Measurements from ENCODE around the gene FAM131A.

Gene FAM131A, protein sequence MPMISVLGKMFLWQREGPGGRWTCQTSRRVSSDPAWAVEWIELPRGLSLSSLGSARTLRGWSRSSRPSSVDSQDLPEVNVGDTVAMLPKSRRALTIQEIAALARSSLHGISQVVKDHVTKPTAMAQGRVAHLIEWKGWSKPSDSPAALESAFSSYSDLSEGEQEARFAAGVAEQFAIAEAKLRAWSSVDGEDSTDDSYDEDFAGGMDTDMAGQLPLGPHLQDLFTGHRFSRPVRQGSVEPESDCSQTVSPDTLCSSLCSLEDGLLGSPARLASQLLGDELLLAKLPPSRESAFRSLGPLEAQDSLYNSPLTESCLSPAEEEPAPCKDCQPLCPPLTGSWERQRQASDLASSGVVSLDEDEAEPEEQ

DNA sequence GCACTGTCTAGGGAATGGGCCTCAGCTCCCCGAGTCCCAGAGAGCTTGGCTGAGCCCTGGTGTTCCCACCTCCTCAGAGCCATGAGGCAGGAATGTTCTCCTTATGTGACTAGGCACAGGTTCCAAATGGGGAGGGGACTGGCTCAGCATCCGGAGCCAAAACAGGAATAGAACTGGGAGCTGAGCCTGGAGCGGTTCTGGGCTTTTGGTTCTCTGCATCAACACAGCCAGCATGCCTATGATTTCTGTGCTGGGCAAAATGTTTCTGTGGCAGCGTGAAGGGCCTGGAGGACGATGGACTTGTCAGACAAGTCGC, at the start of gene FAM131A:
Gene FAM131A, plus strand, starts transcription at position 202 of the 316 bp plus-strand sequence. Its CDS starts 31 bp downstream, at position 233.
- peak; percentile 67 for DNase-seq

DNA sequence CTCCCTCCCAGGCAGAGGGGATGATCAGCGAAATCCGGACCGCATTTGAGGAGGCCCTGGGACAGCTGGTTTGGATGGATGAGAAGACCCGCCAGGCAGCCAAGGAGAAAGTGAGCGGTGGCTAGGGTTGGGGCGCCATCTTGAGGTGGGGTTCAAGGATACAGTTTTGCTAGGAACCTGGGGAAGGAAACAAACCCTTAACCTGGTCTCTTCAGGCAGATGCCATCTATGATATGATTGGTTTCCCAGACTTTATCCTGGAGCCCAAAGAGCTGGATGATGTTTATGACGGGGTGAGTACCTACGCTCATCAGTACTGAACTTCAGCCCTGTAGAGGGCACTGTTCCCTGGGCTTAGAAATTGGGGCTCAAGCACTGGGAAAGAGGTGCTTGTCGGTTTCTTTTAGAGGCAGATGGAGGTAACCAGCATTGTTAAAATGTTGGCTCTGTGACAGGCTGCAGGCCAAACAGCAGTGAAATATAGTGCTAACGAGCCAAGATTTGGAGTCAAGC, 47.9 kb upstream of the FAM131A start:
- DNase-seq: peak; percentile 53

DNA sequence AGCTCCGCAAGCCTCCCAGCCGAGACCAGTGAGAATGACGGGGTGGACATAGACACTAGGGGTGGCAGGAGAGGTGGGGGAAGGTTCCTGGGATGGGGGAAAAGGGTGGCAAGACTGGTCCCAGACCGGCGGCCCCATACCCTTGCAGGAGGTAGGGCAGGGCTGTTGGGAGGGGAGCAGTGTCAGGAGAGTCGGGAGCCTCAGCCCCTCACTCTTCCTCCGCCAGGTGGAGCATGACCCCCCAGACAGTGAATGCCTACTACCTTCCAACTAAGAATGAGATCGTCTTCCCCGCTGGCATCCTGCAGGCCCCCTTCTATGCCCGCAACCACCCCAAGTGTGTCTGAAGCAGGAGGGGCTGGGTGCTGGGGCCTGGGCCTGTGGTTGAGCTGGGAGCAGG, 47.1 kb upstream of the FAM131A start:
- no peak for DNase-seq

DNA sequence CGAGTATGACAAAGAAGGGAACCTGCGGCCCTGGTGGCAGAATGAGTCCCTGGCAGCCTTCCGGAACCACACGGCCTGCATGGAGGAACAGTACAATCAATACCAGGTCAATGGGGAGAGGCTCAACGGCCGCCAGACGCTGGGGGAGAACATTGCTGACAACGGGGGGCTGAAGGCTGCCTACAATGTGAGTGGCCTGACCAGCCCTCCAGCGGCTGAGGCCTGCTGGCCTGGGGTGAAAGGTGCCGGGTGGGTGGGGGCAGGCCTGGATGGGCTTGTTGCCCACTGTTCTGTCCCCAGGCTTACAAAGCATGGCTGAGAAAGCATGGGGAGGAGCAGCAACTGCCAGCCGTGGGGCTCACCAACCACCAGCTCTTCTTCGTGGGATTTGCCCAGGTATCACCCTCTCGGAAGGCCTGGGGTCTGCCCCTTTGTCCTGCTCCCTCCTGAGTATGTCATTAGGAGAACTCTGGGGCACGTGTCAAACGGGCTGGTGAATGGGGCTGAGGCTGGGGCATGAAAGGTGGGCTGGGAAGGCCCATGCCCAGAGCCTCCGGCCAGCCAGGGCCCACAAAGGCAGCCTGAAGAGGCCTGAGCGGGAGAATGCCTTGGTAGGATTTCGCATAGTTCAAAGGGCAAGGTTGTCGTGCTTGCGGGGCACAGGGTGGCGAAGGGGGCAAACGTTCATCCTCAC, 46.2 kb upstream of the FAM131A start:
- no peak for DNase-seq

DNA sequence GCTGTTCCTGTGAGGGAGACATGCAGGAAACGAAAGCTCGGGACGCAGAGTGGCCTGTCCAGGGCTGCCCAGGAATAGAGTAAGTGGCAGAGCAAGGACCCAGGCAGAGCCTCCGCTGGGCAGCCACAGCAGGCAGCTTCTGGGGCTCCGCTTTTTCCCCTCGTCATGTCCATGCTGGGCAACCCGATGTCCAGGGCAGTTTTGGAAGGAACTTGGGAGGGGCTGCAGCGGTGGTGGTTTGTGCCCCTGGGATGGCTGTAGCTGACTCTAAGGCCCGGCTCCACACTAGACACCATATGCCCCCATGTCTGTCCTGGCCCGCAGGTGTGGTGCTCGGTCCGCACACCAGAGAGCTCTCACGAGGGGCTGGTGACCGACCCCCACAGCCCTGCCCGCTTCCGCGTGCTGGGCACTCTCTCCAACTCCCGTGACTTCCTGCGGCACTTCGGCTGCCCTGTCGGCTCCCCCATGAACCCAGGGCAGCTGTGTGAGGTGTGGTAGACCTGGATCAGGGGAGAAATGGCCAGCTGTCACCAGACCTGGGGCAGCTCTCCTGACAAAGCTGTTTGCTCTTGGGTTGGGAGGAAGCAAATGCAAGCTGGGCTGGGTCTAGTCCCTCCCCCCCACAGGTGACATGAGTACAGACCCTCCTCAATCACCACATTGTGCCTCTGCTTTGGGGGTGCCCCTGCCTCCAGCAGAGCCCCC, 45.5 kb upstream of the FAM131A start:
- DNase-seq: no peak

DNA sequence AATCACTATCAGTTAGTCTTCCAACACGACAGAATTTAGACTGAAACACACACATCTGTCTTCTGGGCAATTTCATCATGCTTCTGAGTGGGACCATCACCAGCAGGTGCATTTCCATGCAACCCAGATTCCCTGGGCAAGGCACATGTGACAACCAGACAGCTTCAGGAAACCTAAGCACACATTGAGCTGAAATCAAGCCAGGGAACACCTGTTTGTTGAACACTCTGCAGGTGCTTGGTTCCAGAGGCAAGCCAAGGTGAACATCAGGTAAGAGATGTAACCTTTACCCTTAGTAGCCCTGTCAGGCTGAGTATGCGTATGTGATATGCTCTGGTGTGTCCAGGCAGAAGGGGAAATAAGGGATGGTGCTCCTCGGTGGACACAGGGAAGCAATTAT, 41.6 kb upstream of the FAM131A start:
- no peak for DNase-seq

DNA sequence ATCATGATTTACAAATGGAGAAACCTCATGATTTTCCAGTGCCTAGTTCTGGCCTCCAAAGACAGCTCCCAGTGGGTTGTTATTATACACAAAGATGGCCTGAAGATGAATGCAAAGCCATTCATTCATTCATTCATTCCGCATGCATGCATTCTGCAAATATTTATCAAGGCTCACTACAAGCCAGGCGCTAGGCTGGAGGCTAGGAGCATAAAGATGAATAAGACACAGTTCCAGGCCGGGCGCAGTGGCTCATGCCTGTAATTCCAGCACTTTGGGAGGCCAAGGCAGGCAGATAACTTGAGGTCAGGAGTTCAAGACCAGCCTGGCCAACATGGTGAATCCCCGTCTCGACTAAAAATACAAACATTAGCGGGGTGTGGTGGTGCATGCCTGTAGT, 40.8 kb upstream of the FAM131A start:
- no peak for DNase-seq

DNA sequence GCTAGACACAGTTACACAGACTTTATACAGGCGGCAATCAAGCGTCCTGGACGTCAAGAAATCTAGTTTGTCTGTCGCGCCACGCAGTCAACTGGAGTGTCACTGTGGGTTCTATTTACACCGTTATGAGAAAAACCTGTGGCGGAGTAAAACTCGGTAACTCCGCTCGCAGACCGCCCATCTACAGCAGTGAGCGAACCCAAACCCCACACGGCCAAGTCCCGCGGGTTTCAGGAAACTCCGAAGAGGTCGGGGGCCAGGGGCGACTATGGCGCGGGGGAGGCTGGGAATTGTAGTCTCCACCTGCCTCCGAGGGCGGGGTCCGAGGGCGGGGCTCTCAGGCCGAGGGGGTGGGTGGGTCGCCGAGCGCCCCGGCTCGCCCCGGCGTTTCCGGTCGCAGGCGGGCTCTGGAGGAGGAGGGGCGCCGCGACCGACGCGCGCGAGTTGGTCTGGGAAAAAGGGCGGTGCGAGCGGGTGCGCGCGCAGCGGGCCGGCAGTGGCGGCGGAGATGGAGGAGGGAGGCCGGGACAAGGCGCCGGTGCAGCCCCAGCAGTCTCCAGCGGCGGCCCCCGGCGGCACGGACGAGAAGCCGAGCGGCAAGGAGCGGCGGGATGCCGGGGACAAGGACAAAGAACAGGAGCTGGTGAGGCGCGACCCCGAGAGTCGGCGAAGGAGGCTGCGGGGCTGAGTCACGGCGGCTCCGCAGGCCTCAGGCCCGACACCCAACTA, 38.5 kb upstream of the FAM131A start, which contains the start of gene PSMD2:
Gene PSMD2, plus strand, starts transcription at position 483 of the 729 bp plus-strand sequence. Its CDS starts 26 bp downstream, at position 509.
- DNase-seq: peak; percentile 98

DNA sequence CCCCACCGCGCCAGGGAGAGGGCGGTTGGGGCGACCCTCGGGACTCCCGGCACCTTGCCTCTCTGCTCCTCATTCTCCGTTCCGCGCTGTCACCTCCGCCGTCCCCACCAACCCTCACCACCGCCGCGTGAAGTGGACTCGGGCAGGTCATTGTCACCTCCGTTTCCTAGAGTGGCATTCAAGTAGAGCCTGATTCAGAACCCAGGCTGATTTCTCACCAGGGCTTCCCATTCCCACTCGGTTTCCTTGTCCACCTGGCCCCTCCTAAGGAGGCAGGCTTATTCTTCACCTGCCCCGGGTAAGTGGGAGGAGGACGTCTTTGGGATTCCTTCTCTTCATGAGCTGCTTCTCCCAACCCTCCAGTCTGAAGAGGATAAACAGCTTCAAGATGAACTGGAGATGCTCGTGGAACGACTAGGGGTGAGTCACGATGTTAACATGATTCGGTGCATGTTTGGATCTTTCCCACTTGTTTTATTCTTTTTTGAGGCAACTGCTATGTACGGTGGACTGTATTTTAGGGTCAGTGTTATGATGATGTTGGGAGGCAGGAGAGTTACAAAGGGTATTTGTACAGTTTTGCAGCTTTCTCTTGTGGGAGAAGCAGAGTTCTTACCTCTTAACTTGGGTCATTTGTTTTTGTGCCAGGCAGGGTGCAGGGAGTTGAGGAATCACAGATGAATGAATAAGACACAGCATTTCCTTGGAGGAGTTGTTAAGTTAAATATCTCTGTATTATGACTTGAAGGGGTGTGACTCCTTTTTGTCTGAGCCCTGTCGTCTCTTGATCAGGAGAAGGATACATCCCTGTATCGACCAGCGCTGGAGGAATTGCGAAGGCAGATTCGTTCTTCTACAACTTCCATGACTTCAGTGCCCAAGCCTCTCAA, 37.7 kb upstream of the FAM131A start:
- no peak for DNase-seq

DNA sequence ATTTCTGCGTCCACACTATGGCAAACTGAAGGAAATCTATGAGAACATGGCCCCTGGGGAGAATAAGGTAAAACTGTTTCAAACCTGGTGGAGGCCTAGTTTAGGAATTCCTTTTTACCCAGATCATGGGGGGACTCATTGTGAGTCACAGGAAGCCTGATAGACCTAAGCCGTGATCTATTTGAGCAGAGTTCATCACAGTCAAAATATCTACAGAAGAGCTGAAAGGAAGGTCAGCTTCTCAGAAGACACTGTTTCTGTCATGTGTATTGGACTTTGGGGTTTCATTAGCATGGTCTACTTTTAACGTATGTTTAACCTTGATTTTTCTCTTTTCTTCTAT, 37.1 kb upstream of the FAM131A start:
- DNase-seq: no peak

DNA sequence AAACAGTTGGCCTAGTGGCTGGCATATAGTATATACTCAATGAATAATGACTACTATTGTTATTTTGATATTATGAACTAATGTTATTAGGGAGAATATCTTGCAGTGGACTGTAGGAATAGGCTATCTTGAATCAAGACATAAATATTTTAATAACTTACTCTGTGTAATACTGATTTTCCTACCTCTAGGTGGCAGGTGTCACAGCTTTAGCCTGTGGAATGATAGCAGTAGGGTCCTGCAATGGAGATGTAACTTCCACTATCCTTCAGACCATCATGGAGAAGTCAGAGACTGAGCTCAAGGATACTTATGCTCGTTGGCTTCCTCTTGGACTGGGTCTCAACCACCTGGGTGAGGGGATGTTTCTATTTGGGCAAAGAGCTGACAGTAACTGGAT, 31.8 kb upstream of the FAM131A start:
- DNase-seq: no peak

DNA sequence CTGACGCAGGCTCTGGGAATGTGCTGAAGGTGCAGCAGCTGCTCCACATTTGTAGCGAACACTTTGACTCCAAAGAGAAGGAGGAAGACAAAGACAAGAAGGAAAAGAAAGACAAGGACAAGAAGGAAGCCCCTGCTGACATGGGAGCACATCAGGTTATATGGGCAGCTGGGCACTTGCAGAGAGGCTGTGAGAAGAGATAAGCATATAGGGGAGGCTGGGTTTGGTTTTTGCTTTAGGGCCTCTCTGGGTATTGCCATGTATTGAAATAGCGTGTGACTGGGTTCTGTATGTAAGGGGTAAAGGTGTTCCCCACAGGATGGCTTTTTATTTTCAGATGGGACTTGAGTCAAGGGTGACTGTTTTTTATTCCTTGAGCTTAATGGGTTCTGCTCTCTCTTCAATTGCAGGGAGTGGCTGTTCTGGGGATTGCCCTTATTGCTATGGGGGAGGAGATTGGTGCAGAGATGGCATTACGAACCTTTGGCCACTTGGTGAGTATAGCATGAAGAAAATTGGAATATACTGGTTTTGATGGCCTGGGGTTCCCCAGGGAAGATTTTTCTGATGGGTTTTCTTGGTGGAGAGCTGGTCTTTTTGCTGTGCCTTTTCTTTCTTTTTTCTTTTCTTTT, 30.9 kb upstream of the FAM131A start:
- DNase-seq: no peak

DNA sequence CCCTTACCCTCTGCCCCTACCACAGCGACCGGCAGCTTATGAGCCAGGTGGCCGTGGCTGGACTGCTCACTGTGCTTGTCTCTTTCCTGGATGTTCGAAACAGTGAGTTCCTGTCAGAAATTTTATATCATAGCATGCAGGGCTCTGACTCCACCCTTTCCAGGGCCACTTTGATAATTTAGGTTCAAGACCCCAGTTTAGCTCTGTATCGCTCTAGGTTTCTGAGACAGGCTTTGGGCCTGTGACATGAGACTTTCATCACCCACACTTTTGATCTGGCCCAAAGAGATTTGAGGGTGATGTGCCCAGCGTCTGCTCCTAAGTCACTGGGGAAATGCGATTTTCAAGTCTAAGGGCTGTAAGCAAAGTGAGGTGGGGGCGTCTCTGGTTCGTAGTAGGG, 29.5 kb upstream of the FAM131A start:
- no peak for DNase-seq

DNA sequence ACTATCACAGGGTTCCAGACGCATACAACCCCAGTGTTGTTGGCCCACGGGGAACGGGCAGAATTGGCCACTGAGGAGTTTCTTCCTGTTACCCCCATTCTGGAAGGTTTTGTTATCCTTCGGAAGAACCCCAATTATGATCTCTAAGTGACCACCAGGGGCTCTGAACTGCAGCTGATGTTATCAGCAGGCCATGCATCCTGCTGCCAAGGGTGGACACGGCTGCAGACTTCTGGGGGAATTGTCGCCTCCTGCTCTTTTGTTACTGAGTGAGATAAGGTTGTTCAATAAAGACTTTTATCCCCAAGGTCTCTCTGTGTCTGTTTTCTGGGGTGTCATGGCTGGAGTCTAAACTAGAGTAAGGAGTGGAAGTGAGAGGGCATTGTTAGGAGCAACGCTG, 28.7 kb upstream of the FAM131A start:
- DNase-seq: no peak

DNA sequence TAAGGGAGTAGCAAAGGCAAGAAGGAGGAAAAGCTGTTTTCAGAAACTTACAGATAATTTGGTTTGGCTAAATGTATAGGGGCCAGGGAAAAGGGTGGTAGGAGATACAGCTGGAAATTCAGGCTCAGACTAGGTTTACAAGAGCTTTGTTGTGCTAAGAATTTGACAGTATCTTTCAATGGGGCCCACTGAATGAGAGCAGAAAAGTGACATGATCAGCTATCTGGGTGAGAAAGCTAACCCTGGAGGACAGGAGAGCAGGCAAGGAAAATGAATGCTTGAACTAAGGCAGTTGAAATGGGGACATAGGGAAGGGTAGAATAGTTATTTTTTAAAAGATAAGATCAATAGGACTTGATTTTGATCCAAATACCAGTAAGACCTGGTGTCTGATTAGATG, 25.8 kb upstream of the FAM131A start:
- DNase-seq: no peak

DNA sequence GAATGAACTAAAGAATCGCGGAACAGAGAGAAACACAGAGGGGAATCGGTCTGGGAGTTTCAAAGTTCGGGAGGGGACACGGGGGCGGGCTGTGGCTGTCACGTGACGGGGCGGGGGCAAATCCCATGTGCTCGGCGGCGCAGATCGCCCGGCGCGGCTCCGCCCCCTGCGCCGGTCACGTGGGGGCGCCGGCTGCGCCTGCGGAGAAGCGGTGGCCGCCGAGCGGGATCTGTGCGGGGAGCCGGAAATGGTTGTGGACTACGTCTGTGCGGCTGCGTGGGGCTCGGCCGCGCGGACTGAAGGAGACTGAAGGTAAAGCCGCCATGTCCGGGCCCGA, 23.1 kb upstream of the FAM131A start, which contains the start of gene EIF4G1:
Gene EIF4G1, plus strand, starts transcription at position 244 of the 337 bp plus-strand sequence. CDS start 1,191 bp downstream, outside the sequence.
- peak; percentile 96 for DNase-seq

DNA sequence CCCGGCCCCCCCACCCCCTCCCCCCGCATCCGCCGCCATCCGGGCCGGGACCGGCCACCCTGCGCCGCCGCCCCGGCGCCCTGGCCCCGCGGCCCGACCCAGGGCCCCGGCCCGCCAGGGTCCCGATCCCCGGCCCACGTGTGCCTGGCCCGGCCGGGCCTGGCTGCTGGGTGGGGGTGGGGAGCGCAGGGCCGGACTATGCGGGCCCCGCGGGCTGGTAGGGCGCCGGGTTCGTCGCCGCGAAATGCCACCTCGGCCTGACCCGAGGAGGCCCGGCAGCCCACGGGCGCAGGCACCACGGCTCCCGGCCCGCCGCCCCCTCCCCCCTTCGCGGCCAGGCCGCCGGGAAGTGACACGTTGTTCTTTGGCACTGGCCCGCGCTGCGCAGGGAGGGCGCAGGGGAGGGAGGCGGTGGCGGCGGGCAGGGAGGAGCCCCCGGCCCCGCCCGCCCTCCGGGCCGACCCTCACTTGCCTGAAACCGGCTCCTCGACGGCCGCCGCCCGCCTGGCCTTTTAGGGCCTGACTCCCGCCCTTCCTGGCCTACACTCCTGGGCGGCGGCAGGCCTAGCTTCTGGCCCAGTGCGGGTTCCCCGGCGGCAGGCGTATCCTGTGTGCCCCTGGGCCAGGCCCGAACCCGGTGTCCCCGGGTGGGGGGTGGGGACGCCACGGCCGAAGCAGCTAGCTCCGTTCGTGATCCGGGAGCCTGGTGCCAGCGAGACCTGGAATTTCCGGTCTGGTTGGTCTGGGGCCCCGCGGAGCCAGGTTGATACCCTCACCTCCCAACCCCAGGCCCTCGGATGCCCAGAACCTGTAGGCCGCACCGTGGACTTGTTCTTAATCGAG, 22.5 kb upstream of the FAM131A start:
- DNase-seq: peak; percentile 79

DNA sequence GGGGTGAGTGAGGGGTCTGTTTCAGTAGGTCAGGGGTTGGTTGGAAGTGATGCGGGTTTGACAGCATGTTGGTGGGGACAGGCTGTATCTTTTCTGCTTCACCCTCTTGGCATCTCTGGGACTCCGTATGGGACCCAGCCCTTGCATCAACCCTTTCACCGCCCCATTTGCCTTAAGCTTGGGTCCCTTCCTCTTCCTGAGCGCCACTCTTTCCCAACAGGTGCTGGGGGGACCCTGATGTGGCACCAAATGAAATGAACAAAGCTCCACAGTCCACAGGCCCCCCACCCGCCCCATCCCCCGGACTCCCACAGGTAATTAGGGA, 21.9 kb upstream of the FAM131A start:
- DNase-seq: no peak

DNA sequence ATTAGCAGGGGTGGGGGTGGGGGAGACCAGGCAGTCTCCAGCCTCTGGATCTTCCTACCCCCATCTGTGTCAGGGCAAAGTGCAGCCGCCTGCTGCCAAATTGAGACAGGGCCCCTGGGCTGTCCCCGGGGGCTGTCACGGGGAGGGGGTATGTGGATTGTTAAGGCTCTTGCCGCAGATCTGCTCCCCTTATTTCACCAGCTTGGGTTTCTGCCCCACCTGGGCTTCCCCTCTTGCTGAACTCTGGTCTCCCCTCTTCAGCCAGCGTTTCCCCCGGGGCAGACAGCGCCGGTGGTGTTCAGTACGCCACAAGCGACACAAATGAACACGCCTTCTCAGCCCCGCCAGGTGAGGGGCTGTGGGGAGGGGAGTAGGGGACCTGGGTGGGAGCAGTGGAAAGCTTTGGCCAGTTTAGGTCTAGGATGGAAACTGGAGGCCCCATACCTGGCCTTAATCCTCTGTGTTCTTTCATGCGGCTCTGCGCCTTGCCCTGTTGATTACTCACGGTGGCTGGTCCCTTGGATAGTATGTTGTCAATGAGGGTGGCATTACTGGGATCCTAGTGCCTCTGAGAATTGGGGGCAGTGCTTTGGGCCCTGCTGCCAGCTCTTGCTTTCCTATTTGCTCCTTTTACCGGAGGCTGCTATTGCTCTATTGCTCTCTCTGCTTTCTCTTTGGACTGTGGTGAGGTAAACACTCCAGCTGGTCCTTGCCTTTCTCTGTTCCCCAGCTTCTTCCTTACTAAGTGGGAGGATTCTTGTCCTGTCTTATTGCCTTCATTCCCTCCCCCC, 21.3 kb upstream of the FAM131A start:
- no peak for DNase-seq

DNA sequence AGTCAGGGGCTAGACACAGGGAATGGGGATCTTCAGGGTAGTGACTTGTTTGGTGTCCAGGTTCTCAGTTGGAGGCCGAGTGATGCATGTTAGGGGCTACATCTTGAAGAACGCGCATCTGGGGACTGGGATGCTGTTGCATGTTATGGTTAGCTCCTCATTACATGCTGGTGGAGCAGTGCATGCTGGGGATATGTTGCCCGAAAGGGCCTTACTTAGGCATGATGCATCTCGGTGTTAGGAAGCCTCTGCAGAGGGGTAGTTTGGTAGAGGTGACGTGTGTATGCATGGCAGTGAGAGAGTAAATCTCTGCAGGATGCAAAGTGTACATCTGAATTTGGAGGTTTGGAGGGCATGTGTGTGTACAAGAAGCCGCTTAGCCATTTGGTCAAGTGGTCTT, 20.6 kb upstream of the FAM131A start:
- no peak for DNase-seq
